ENCODE data around the gene LRRN4CL.

DNA sequence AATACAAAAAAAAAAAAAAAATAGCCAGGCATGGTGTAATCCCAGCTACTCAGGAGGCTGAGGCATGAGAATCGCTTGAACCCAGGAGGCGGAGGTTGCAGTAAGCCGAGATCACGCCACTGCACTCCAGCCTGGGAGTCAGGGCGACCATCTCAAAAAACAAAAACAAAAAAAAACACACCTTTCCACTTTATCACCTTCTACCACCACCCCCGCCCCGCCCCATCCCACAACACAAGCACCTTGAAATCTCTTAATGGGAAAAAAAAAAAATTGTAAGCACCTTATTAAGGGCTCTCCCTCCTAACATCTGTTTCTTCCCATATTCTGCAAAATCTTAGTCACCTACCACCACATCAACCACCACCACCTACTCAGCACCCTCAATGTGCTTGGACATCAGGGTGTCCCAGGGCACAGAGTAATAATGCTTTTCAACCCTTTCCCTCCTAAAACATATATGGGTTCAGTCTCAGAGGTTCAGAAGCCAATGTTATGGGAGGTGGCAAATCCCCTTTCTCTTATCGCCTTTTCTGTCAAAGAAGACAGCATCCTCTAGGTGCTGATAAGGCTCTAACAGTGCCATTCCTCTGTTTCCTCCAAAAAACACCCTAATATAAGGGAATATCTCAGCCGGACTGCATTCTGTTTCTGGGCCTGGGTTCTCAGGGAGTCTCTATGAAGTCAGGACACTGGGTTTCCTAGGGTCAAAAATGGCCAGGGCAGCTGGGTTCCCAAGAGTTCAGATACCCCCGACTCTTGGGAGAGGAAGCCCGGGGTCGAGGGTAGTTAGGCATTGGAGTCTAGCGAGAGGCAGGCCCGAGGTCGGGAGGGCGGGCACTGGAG is 36.9 kb downstream of the LRRN4CL start:
- TF ChIP-seq, protein P1, sequence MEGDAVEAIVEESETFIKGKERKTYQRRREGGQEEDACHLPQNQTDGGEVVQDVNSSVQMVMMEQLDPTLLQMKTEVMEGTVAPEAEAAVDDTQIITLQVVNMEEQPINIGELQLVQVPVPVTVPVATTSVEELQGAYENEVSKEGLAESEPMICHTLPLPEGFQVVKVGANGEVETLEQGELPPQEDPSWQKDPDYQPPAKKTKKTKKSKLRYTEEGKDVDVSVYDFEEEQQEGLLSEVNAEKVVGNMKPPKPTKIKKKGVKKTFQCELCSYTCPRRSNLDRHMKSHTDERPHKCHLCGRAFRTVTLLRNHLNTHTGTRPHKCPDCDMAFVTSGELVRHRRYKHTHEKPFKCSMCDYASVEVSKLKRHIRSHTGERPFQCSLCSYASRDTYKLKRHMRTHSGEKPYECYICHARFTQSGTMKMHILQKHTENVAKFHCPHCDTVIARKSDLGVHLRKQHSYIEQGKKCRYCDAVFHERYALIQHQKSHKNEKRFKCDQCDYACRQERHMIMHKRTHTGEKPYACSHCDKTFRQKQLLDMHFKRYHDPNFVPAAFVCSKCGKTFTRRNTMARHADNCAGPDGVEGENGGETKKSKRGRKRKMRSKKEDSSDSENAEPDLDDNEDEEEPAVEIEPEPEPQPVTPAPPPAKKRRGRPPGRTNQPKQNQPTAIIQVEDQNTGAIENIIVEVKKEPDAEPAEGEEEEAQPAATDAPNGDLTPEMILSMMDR (IDR thresholded peaks at IDR 0.05): no peak
- TF ChIP-seq POLR2A (IDR thresholded peaks at IDR 0.05) (no peak), POLR2AphosphoS5 (IDR thresholded peaks at IDR 0.05) (no peak)

All from breast epithelium (tissue), 3 donors.